Endodermal cell (in vitro differentiated cells): ENCODE data around the gene DSC3. TPM values are rescaled to one million over a fixed set of nuclear protein-coding genes. Genes with fewer than 3 reads are reported as not detected.

Experiments
- DNase-seq: peaks from one replicate; pipeline ENCODE4 v3.0.0-alpha.2; 2017
- H3K27ac ChIP-seq: 2 replicates; pipeline ENCODE4 v1.5.1; 2013; ENCODE audit warnings: mild to moderate bottlenecking, low read depth, low read length, moderate library complexity
- H3K27me3 ChIP-seq: 2 replicates; pipeline ENCODE4 v1.6.1; 2013; ENCODE audit warnings: mild to moderate bottlenecking, low read length, moderate library complexity; ENCODE audit not compliant: insufficient read depth, control insufficient read depth, poor library complexity, severe bottlenecking
- H3K36me3 ChIP-seq: 2 replicates; pipeline ENCODE4 v1.7.0; 2013; ENCODE audit warnings: mild to moderate bottlenecking, low read length, moderate library complexity; ENCODE audit not compliant: control insufficient read depth, insufficient read depth
- H3K4me1 ChIP-seq: one replicate; pipeline ENCODE4 v1.7.0; 2013; ENCODE audit warnings: low read length; ENCODE audit not compliant: control insufficient read depth, insufficient read depth
- H3K4me3 ChIP-seq: 2 replicates; pipeline ENCODE4 v1.5.1; 2013; ENCODE audit warnings: mild to moderate bottlenecking, low read length, moderate library complexity
- H3K9ac ChIP-seq: 2 replicates; pipeline ENCODE4 v1.6.1; 2013; ENCODE audit warnings: mild to moderate bottlenecking, low read length, moderate library complexity; ENCODE audit not compliant: poor library complexity, severe bottlenecking; ENCODE audit errors: extremely low read depth
- H3K9me3 ChIP-seq: 2 replicates; pipeline ENCODE4 v1.6.1; 2013; ENCODE audit warnings: mild to moderate bottlenecking, low read length, moderate library complexity; ENCODE audit not compliant: control insufficient read depth
- H3K27ac Mint-ChIP-seq: 2 replicates; pipeline ENCODE4 v1.8.0; 2020; ENCODE audit warnings: mixed read lengths
- H3K27me3 Mint-ChIP-seq: 2 replicates; pipeline ENCODE4 v1.8.0; 2021; ENCODE audit warnings: mild to moderate bottlenecking, mixed read lengths; ENCODE audit not compliant: insufficient read depth
- H3K36me3 Mint-ChIP-seq: 2 replicates; pipeline ENCODE4 v1.8.0; 2020; ENCODE audit warnings: low read depth, mixed read lengths
- H3K4me1 Mint-ChIP-seq: 2 replicates; pipeline ENCODE4 v1.8.0; 2020; ENCODE audit warnings: mixed read lengths
- H3K4me3 Mint-ChIP-seq: 2 replicates; pipeline ENCODE4 v1.8.0; 2020; ENCODE audit warnings: mild to moderate bottlenecking, moderate library complexity, mixed read lengths
- H3K9me3 Mint-ChIP-seq: 2 replicates; pipeline ENCODE4 v1.8.0; 2020; ENCODE audit warnings: mild to moderate bottlenecking, mixed read lengths
- WGBS, 2 experiments: methylation state at CpG; one replicate each; pipeline versions ENCODE4 v1.1.5 to v1.1.7; 2013; ENCODE audit warnings: missing lambda C conversion rate in 2 of 2, mixed read lengths in 1 of 2; ENCODE audit not compliant: insufficient coverage in 1 of 2, insufficient read length in 1 of 2; 5-methylcytosine and 5-hydroxymethylcytosine counted together
- total RNA-seq, 2 donors: library from RNA; stranded (reverse); fragmentation: NEBNext Ultra II Directional in 1 of 2; extraction: Animal tissue kit (Norgen Biotek cat#: 25700) in 1 of 2; gene quantifications; 2 replicates in 1 of 2; 3 replicates in 1 of 2; pipeline ENCODE4 v1.2.1, GENCODE V29; 2021
- TF ChIP-seq, protein P1 (sequence below): fragments of 200-600 bp; sonication (generic); conservative IDR thresholded peaks from 2 replicates; pipeline ENCODE4 v1.5.0; 2021; ENCODE audit warnings: antibody characterized with exemption, mild to moderate bottlenecking

The DSC3 gene
- total RNA-seq, 2 donors from 2014 or later = 0.26 to 0.53 TPM

DNA sequence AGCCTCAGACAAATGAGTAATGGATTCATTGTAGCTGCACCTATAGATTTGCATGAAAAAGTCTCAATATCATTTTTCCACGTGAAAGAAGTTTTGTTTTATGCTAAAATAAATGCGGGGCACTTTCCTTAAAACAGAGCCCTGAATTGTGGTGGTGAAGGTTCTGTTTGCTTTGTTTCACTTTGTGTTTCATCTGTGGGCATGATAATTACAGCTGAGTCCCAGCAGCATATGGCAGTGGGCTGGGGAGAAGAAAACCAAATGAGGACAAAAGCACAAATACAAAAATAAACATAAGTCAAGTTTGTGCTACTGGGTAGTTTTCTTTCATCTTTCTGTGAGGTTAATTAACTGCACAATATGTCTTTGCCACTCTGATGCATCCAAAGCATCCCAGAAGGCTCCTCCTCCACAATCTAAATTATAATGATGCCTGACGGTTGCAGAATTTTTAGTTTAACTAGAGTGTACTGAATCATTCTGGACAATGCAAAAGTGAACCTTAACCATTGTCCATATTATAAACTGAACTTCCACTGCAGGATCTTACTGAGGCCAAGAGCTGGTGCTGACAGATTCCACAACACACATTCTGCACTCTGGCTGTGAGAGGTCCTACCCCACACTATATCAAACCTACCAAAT lies 97.6 kb downstream of the DSC3 start:
- Histone ChIP-seq H3K9me3 (peaks cover 8% of the 10 kb centered on the region), H3K36me3 (no peaks in the 10 kb centered on the region), H3K4me3 (no peak overlapping the region), H3K9ac (no peak overlapping the region), H3K4me1 (no peaks in the 10 kb centered on the region), H3K27me3 (no peaks in the 10 kb centered on the region), H3K27ac (no peak overlapping the region)
- Mint-ChIP-seq H3K36me3 (no peaks in the 10 kb centered on the region), H3K27ac (no peak overlapping the region), H3K27me3 (no peaks in the 10 kb centered on the region), H3K9me3 (peaks cover 15% of the 10 kb centered on the region), H3K4me3 (no peak overlapping the region), H3K4me1 (peaks cover 2% of the 10 kb centered on the region)
- no peak for DNase-seq
- TF ChIP-seq, protein P1, sequence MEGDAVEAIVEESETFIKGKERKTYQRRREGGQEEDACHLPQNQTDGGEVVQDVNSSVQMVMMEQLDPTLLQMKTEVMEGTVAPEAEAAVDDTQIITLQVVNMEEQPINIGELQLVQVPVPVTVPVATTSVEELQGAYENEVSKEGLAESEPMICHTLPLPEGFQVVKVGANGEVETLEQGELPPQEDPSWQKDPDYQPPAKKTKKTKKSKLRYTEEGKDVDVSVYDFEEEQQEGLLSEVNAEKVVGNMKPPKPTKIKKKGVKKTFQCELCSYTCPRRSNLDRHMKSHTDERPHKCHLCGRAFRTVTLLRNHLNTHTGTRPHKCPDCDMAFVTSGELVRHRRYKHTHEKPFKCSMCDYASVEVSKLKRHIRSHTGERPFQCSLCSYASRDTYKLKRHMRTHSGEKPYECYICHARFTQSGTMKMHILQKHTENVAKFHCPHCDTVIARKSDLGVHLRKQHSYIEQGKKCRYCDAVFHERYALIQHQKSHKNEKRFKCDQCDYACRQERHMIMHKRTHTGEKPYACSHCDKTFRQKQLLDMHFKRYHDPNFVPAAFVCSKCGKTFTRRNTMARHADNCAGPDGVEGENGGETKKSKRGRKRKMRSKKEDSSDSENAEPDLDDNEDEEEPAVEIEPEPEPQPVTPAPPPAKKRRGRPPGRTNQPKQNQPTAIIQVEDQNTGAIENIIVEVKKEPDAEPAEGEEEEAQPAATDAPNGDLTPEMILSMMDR = no peak
- 80 to 89% methylated on average over 1 to 3 of the region's 3 CpGs for WGBS, 2 experiments

GRCh38 chr18:30940952-30941539 lies 101.5 kb downstream of the DSC3 start:
- Mint-ChIP-seq H3K27ac (no peak overlapping the region), H3K36me3 (no peaks in the 10 kb centered on the region), H3K4me3 (no peak overlapping the region), H3K9me3 (peaks cover 15% of the 10 kb centered on the region), H3K4me1 (no peaks in the 10 kb centered on the region), H3K27me3 (no peaks in the 10 kb centered on the region)
- no peak overlapping the region for H3K4me3 ChIP-seq
- peaks cover 8% of the 10 kb centered on the region for H3K9me3 ChIP-seq
- H3K9ac ChIP-seq = no peak overlapping the region
- H3K27me3 ChIP-seq = no peaks in the 10 kb centered on the region
- DNase-seq = no peak
- TF ChIP-seq, protein P1 = no peak
- H3K27ac ChIP-seq = no peak overlapping the region
- no peaks in the 10 kb centered on the region for H3K4me1 ChIP-seq
- no peaks in the 10 kb centered on the region for H3K36me3 ChIP-seq

Other genes starting within 250 kb of the DSC3 start
- gene DSC2, start 59.7 kb upstream of the DSC3 start, total RNA-seq = 10 to 100 TPM; 58.4 to 72.4 TPM
- gene DSC1, start 120.1 kb upstream of the DSC3 start, total RNA-seq = not detected